GM12892 (cell line): Measurements from ENCODE around the gene DSCAML1.

Experiments
- POLR2A ChIP-seq: IDR thresholded peaks from 2 replicates; pipeline ENCODE4 v1.6.1; 2011; ENCODE audit warnings: low read depth, low read length, control low read depth
- POLR2AphosphoS5 ChIP-seq: IDR thresholded peaks from 2 replicates; pipeline ENCODE4 v1.6.1; 2011; ENCODE audit warnings: low read depth, low read length, control low read depth

- no peak for TF ChIP-seq POLR2A
- no peak for TF ChIP-seq POLR2AphosphoS5
These were observed 17.3 kb upstream of the DSCAML1 start for GRCh38 chr11:117814204-117814765.
